ENCODE measurements around the gene ZMIZ2.
"Not testable (repeated sequence)": the region's sequence is repeated elsewhere in the genome, so short reads cannot be mapped to it uniquely, and the experiment has no call there.

ZMIZ2 gene

DNA sequence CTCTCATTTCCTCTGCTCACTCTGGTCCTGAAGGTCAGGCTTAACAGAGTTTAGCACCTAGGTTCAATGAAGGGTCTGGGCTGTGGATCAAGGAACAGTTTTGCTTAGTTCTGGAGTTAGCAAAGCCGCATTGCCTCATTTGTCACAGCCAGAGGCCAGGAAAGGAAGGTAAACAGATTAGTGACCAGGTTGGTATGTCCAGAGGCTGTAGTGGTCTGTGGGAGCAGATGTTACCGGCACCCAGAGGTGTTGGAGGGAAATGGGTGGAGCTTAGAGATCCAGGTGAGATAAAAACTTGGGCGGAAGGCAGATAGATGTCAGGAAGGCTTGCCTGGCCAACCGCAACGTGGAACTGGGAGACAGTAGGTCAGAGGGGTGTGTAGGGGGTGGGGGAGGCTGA, 36.6 kb upstream of the ZMIZ2 start:
- TF ChIP-seq POLR2A (IDR thresholded peaks at IDR 0.05; ENCODE audit: low read length) (no peak), GATA1 (IDR thresholded peaks at IDR 0.05; ENCODE audit: low read depth, low read length) (no peak)
- DNase-seq: no peak

DNA sequence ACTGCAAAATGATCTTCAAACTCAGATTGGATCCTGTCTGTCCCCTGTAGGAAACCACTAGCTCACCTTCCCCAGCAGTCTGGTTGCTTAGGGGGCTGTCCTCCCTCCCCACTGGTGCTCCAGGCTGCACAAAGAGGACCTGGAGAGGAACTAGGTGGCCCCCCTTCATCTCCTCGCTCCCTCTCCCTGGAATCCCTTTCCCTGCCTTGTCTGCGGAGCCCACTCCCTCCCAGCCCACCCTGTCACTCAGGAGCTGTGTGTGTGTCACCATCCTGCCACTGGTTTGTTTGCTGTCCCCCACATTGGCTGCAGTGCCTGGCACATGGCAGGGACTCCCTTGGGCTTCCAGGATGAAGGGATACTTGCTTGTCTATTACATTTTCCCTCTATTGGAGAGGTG, 35.5 kb upstream of the ZMIZ2 start:
- no peak for TF ChIP-seq POLR2A (IDR thresholded peaks at IDR 0.05; ENCODE audit: low read length)
- no peak for TF ChIP-seq GATA1 (IDR thresholded peaks at IDR 0.05; ENCODE audit: low read depth, low read length)
- no peak for DNase-seq

GRCh38 chr7:44713680-44714335, 34.8 kb upstream of the ZMIZ2 start:
- TF ChIP-seq GATA1 (IDR thresholded peaks at IDR 0.05; ENCODE audit: low read depth, low read length): no peak
- TF ChIP-seq POLR2A (IDR thresholded peaks at IDR 0.05; ENCODE audit: low read length): no peak
- peak in 1 of 2 experiments; percentile 30 for DNase-seq

- no peak for TF ChIP-seq GATA1 (IDR thresholded peaks at IDR 0.05; ENCODE audit: low read depth, low read length)
- no peak for TF ChIP-seq POLR2A (IDR thresholded peaks at IDR 0.05; ENCODE audit: low read length)
- no peak for DNase-seq
Measured at GRCh38 chr7:44716205-44716604, 32.4 kb upstream of the ZMIZ2 start.

- no peak for DNase-seq
- TF ChIP-seq POLR2A (IDR thresholded peaks at IDR 0.05; ENCODE audit: low read length) (no peak), GATA1 (IDR thresholded peaks at IDR 0.05; ENCODE audit: low read depth, low read length) (no peak)
Measured at GRCh38 chr7:44720301-44720700, 28.3 kb upstream of the ZMIZ2 start.

GRCh38 chr7:44724276-44724675, 24.4 kb upstream of the ZMIZ2 start:
- no peak for TF ChIP-seq GATA1 (IDR thresholded peaks at IDR 0.05; ENCODE audit: low read depth, low read length)
- TF ChIP-seq POLR2A (IDR thresholded peaks at IDR 0.05; ENCODE audit: low read length): no peak
- no peak for DNase-seq

DNA sequence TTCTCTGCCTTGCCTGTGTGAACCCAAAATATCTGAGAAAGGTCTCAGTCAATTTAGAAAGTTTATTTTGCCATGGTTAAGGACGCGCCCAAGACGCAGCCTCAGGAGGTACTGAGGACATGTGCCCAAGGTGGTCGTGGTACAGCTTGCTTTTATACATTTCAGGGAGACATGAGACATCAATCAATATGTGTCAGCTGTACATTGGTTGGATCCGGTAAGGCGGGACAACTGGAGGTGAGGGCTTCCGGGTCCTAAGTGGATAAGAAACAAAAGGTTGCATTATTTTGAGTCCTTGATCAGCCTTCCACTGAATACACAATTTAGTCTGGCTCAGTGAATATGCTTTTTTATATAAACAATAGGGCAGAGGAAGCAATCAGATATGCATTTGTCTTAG, 22.4 kb upstream of the ZMIZ2 start:
- DNase-seq: not testable (repeated sequence)

DNA sequence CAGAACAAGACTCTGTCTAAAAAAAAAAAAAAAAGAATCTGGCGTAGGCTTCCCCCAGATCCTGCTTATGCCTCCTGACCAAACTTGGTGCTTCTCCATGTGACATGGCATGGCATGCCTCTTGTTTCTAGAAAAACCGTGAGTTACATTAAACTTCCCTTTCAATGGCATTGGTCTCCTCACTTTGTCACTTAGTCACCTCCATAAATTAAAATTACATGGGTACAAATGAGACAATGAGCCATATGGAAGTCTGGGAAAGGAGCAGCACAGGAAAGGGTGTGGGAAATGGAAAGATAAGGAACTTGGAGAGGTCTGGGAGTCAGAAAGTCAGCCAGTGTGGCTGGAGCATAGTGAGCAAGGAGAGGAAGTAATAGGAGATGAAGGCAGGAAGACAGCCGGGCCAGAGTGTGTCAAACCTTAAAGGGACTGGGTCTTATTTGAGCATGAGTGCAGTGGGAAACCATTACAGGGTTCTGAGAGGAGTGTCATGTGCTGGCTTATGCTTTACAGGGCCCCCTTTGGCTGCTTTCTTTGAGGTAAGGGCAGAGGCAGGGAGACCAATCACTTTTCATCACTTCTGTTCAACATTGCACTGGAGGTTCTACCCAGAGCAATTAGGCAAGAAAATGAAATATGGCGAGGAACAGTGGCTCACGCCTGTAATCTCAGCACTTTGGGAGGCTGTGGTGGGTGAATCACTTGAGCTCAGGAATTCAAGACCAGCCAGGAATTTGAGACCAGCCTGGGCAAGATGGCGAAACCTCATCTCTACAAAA, 21.3 kb upstream of the ZMIZ2 start:
- no peak for DNase-seq
- no peak for TF ChIP-seq GATA1 (IDR thresholded peaks at IDR 0.05; ENCODE audit: low read depth, low read length)
- TF ChIP-seq POLR2A (IDR thresholded peaks at IDR 0.05; ENCODE audit: low read length): no peak

- no peak for DNase-seq
- TF ChIP-seq GATA1 (IDR thresholded peaks at IDR 0.05; ENCODE audit: low read depth, low read length) (no peak), POLR2A (IDR thresholded peaks at IDR 0.05; ENCODE audit: low read length) (no peak)
Measured at GRCh38 chr7:44727937-44728262, 20.7 kb upstream of the ZMIZ2 start.

DNA sequence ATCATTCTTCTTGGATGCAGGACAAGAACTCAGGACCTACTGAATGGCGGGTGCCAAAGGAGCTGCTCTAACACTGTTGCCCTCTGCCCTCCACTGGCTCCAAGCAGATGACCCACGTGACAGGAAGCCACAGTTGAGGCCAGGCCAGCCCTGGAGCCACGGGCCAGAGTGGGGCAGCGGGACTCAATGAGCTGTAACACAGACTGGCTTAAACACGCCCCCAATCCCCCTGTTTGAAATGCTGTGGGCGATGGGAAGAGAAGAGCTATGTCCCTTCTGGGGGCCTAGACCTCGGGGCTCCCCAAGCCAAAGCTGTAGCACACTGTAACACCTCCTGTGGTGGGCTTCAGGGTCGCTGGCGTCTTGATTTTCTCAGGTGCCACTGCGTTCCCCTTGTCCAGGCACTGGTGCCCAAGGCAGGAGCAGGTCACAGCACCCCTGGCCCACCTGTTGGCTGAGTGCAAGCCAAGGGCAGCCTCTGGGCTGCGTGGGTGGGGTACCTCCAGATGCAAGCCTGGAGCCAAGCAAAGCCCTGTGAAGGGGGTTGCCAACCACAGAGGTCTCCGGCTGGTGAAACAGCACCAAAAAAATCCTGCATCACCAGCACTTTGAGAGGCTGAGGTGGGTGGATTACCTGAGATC, 18.6 kb upstream of the ZMIZ2 start:
- TF ChIP-seq POLR2A (IDR thresholded peaks at IDR 0.05; ENCODE audit: low read length) (no peak), GATA1 (IDR thresholded peaks at IDR 0.05; ENCODE audit: low read depth, low read length) (no peak)
- DNase-seq: no peak

DNA sequence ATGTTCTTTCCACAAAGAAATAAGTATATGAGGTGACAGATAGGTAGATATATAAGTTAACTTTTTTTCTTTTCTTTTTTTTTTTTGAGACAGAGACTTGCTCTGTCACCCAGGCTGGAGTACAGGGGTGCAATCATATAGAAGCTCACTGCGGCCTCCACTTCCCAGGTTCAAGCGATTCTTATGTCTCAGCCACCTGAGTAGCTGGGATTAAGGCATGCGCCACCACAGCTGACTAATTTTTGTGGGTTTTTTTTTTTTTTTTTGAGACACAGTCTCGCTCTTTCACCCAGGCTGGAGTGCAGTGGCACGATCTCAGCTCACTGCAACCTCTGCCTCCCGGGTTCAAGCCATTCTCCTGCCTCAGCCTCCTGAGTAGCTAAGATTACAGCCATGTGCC, 15.7 kb upstream of the ZMIZ2 start:
- DNase-seq: not testable (repeated sequence)

DNA sequence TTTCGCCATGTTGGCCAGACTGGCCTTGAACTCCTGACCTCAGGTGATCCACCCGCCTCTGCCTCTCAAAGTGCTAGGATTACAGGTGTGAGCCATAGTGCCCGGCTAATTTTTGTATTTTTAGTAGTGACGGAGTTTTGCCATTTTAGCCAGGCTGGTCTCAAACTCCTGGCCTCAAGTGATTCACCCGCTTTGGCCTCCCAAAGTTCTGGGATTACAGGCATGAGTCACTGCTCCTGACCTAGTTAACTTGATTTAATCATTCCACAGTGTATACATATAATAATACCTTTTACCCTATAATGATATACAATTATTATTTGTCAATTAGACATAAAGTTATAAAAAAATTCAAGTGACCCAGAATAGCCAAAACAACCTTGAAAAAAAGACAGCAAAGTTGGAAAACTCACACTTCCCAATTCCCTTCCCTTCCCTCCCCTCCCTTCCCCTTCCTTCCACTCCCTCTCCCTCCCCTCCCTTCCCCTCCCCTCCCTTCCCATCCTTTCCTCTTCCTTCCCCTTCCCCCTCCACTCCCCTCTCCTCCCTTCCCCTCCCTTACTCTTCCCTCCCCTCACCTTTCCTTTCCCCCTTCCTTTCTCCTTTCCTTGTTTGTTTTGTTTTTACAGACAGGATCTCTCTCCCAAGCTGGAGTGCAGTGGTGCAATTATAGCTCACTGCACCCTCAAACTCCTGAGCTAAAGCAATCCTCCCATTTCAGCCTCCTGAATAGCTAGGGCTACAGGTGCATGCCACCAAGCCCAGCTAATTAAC, 14.8 kb upstream of the ZMIZ2 start:
- TF ChIP-seq POLR2A (IDR thresholded peaks at IDR 0.05; ENCODE audit: low read length): no peak
- TF ChIP-seq GATA1 (IDR thresholded peaks at IDR 0.05; ENCODE audit: low read depth, low read length): no peak
- DNase-seq: no peak

DNA sequence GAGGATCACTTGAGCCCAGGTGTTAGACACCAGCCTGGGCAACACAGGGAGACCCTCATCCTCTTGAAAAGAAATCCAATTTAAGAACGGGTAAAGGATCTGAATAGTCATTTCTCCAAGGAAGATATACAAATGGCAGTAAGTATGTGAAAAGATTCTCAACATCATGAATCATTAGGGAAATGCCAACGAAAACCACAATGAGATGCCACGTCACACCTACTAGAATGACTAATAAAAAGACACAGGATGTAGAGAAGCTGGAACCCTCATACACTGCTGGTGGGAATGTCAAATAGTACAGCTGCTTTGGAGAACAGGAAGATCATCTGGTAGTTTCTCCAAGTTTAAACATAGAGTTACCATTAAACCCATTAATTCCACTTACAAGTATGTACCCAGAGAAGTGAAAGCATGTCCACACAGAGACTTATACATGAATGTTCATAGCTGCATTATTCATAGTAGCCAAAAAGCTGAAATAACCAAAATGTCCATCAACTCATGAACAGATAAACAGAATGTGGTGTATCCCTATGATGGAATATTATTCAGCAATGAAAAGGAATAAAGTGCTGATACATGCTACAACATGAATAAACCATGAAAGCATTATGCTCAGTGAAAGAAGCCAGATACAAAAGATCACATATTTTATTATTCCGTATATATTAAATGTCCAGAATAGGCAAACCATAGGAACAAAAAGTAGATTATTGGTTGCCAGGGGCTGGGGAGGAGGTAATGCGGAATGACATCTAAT, 13.1 kb upstream of the ZMIZ2 start:
- TF ChIP-seq POLR2A (IDR thresholded peaks at IDR 0.05; ENCODE audit: low read length) (no peak), GATA1 (IDR thresholded peaks at IDR 0.05; ENCODE audit: low read depth, low read length) (no peak)
- DNase-seq: no peak

- TF ChIP-seq POLR2A (IDR thresholded peaks at IDR 0.05; ENCODE audit: low read length): no peak
- no peak for TF ChIP-seq GATA1 (IDR thresholded peaks at IDR 0.05; ENCODE audit: low read depth, low read length)
- no peak for DNase-seq
Measured at GRCh38 chr7:44736896-44737295, 11.8 kb upstream of the ZMIZ2 start.
